Measurements from ENCODE around the gene INPP4A. TPM values are rescaled to one million over a fixed set of nuclear protein-coding genes. Genes with fewer than 3 reads are reported as not detected.

INPP4A gene
- polyA plus RNA-seq, 1 of the 3 experiments (the other 2 are of a cell fraction), result 15.0 TPM

- H3K27me3 ChIP-seq (ENCODE audit: insufficient read depth), result no peaks in the 10 kb centered on the region
- peaks cover 24% of the 10 kb centered on the region for H3K79me2 ChIP-seq (ENCODE audit: insufficient read depth)
- H2AFZ ChIP-seq (ENCODE audit: low read depth), result no peak overlapping the region
- H3K4me2 ChIP-seq, result no peak overlapping the region
- CTCF ChIA-PET, result interaction anchor here (1.0 to 1.4 kb wide), 2 partner anchors 10 to 37 kb away, joined by 3 read pairs; no protein-coding TSS in a partner anchor
- peaks cover 6% of the 10 kb centered on the region for H3F3A ChIP-seq (replicated peaks; ENCODE audit: insufficient read depth)
- H3K9me3 ChIP-seq, result no peaks in the 10 kb centered on the region
- H3K36me3 ChIP-seq (replicated peaks in 1 of 2; ENCODE audit: control insufficient read depth in 1 of 2, insufficient read depth in 2 of 2, low read length in 1 of 2), result no peaks in the 10 kb centered on the region
- H3K4me3 ChIP-seq (ENCODE audit: low read depth in 2 of 2, low read length in 1 of 2), result no peak overlapping the region
- no peak overlapping the region for H3K27ac ChIP-seq (ENCODE audit: low read depth in 2 of 2, low read length in 1 of 2)
- DNase-seq, result no peak
- H3K9me2 ChIP-seq, result no peaks in the 10 kb centered on the region
- peaks cover 6% of the 10 kb centered on the region; the same call in 1 of the 2 replicates for H4K20me1 ChIP-seq (ENCODE audit: insufficient read depth)
- POLR2A ChIA-PET, result no interaction called here
- no peak overlapping the region for H3K9ac ChIP-seq
- WGBS (ENCODE audit: low lambda C conversion rate), result 78% methylated on average over 4 of the region's 4 CpGs
- peaks cover 8 to 15% of the 10 kb centered on the region in 2 experiments; a peak in 3 of 4 replicates for H3K4me1 ChIP-seq (ENCODE audit: control insufficient read depth in 1 of 2, insufficient read depth in 2 of 2, low read depth in 1 of 2, low read length in 1 of 2)
- no peak for TF ChIP-seq RCOR1 (IDR thresholded peaks at IDR 0.05; ENCODE audit: low read length)
- TF ChIP-seq MEF2A (IDR thresholded peaks at IDR 0.05; ENCODE audit: borderline replicate concordance, low read depth), result no peak
- TF ChIP-seq REST (IDR thresholded peaks at IDR 0.05; ENCODE audit: low read depth, low read length), result no peak
- TF ChIP-seq USF1 (IDR thresholded peaks at IDR 0.05; ENCODE audit: borderline replicate concordance, low read depth), result no peak
- no peak for TF ChIP-seq SMC3 (IDR thresholded peaks at IDR 0.05; ENCODE audit: low read depth, low read length)
- TF ChIP-seq GATA2 (CRISPR knock-in tag; IDR thresholded peaks at IDR 0.05), result no peak
- TF ChIP-seq RFX5 (IDR thresholded peaks at IDR 0.05; ENCODE audit: low read length), result no peak
- no peak for TF ChIP-seq MAX (IDR thresholded peaks at IDR 0.05; ENCODE audit: low read depth)
- TF ChIP-seq NFIC (IDR thresholded peaks at IDR 0.05; ENCODE audit: borderline replicate concordance), result no peak
- no peak for TF ChIP-seq SIN3A (IDR thresholded peaks at IDR 0.05; ENCODE audit: borderline replicate concordance, low read depth, low read length)
- no peak for TF ChIP-seq MXI1 (IDR thresholded peaks at IDR 0.05; ENCODE audit: low read depth, low read length)
- no peak for TF ChIP-seq CTCF (IDR thresholded peaks at IDR 0.05)
Observed at GRCh38 chr2:98442488-98442887, 2.2 kb upstream of the INPP4A start.

Measured in SK-N-SH (cell line).